HL-60 (cell line): ENCODE measurements around the gene BCL10.

Experiments
- DNase-seq, 2 experiments: peaks; one replicate each; pipeline ENCODE4 v3.0.0-alpha.2; 2010 to 2020; ENCODE audit warnings: low read depth in 1 of 2, low spot score in 1 of 2
- H3K27ac ChIP-seq: fragments of 250-450 bp; sonication (Bioruptor Pico); replicated peaks from 2 replicates; pipeline ENCODE4 v1.5.1; 2020; ENCODE audit warnings: mild to moderate bottlenecking, moderate library complexity
- H3K27me3 ChIP-seq: fragments of 250-450 bp; sonication (Bioruptor Pico); 2 replicates; pipeline ENCODE4 v1.5.1; 2021; ENCODE audit warnings: mild to moderate bottlenecking, moderate library complexity; ENCODE audit not compliant: insufficient read depth, poor library complexity, severe bottlenecking
- H3K4me3 ChIP-seq: replicated peaks from 2 replicates; pipeline ENCODE4 v1.5.1; 2011; ENCODE audit warnings: mild to moderate bottlenecking, control low read depth, low read length; ENCODE audit not compliant: insufficient read depth
- GABPA ChIP-seq: IDR thresholded peaks from 2 replicates; pipeline ENCODE4 v1.6.1; 2012; ENCODE audit warnings: low read depth
- POLR2AphosphoS5 ChIP-seq: IDR thresholded peaks from 2 replicates; pipeline ENCODE4 v1.6.1; 2012; ENCODE audit warnings: low read depth
- SPI1 ChIP-seq: IDR thresholded peaks from 2 replicates; pipeline ENCODE4 v1.6.1; 2012; ENCODE audit warnings: low read depth, mild to moderate bottlenecking, borderline replicate concordance
- TF ChIP-seq, protein P1 (sequence below): IDR thresholded peaks from one replicate; pipeline ENCODE4 v1.5.1; 2011; ENCODE audit warnings: low read length, control low read depth, inconsistent platforms; ENCODE audit not compliant: insufficient read depth
- TF ChIP-seq, protein P2 (sequence below): IDR thresholded peaks from 2 replicates; pipeline ENCODE4 v1.6.1; 2012; ENCODE audit warnings: low read depth; ENCODE audit not compliant: insufficient replicate concordance

The BCL10 gene

DNA sequence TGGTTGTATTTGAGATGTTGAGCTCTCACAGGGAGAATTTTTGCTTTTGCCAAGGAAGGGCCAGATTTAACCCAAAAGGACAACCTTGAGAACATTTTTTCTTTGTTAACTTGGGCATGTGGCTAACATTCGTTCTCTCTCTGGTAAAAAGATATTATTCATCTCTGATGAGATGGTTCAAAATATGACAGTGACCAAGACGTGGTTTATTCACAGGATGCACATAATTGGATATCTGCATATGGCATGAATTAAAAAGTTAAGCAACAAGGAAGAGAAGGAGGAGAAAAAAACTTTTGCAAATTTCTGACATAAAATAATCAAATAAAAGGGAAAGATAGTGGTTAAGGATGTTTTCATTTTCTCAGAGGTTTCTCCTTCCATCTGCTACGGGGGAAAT, 43.1 kb upstream of the BCL10 start:
- Histone ChIP-seq H3K4me3 (no peak overlapping the region), H3K27ac (no peak overlapping the region), H3K27me3 (no peaks in the 10 kb centered on the region)
- no peak for DNase-seq
- TF ChIP-seq, protein P1, sequence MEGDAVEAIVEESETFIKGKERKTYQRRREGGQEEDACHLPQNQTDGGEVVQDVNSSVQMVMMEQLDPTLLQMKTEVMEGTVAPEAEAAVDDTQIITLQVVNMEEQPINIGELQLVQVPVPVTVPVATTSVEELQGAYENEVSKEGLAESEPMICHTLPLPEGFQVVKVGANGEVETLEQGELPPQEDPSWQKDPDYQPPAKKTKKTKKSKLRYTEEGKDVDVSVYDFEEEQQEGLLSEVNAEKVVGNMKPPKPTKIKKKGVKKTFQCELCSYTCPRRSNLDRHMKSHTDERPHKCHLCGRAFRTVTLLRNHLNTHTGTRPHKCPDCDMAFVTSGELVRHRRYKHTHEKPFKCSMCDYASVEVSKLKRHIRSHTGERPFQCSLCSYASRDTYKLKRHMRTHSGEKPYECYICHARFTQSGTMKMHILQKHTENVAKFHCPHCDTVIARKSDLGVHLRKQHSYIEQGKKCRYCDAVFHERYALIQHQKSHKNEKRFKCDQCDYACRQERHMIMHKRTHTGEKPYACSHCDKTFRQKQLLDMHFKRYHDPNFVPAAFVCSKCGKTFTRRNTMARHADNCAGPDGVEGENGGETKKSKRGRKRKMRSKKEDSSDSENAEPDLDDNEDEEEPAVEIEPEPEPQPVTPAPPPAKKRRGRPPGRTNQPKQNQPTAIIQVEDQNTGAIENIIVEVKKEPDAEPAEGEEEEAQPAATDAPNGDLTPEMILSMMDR = no peak
- no peak for TF ChIP-seq SPI1
- no peak for TF ChIP-seq GABPA
- TF ChIP-seq, protein P2, sequence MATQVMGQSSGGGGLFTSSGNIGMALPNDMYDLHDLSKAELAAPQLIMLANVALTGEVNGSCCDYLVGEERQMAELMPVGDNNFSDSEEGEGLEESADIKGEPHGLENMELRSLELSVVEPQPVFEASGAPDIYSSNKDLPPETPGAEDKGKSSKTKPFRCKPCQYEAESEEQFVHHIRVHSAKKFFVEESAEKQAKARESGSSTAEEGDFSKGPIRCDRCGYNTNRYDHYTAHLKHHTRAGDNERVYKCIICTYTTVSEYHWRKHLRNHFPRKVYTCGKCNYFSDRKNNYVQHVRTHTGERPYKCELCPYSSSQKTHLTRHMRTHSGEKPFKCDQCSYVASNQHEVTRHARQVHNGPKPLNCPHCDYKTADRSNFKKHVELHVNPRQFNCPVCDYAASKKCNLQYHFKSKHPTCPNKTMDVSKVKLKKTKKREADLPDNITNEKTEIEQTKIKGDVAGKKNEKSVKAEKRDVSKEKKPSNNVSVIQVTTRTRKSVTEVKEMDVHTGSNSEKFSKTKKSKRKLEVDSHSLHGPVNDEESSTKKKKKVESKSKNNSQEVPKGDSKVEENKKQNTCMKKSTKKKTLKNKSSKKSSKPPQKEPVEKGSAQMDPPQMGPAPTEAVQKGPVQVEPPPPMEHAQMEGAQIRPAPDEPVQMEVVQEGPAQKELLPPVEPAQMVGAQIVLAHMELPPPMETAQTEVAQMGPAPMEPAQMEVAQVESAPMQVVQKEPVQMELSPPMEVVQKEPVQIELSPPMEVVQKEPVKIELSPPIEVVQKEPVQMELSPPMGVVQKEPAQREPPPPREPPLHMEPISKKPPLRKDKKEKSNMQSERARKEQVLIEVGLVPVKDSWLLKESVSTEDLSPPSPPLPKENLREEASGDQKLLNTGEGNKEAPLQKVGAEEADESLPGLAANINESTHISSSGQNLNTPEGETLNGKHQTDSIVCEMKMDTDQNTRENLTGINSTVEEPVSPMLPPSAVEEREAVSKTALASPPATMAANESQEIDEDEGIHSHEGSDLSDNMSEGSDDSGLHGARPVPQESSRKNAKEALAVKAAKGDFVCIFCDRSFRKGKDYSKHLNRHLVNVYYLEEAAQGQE = no peak
- TF ChIP-seq POLR2AphosphoS5 = no peak

DNA sequence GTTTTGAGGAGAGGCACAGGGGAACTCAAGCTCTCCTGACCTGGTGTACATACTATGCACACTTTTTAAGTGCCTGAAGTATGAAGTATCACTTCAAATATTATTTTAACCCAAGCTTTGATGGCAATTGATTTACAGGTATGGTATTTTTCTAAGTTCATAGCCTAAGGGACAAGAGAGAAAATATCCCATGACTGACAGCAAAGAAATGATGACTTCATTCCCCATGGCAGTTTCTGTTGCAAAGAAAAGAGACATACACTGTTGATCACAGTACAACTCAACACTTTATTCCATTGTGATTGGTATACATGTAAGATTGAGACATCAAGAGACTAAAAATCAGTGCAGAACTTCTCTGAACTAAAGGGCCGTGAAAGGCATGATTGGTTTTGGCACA, 41.8 kb upstream of the BCL10 start:
- H3K27ac ChIP-seq = no peak overlapping the region
- no peak overlapping the region for H3K4me3 ChIP-seq
- H3K27me3 ChIP-seq = no peaks in the 10 kb centered on the region
- TF ChIP-seq, protein P1 = no peak
- no peak for TF ChIP-seq GABPA
- no peak for TF ChIP-seq POLR2AphosphoS5
- TF ChIP-seq, protein P2 = no peak
- DNase-seq = no peak

DNA sequence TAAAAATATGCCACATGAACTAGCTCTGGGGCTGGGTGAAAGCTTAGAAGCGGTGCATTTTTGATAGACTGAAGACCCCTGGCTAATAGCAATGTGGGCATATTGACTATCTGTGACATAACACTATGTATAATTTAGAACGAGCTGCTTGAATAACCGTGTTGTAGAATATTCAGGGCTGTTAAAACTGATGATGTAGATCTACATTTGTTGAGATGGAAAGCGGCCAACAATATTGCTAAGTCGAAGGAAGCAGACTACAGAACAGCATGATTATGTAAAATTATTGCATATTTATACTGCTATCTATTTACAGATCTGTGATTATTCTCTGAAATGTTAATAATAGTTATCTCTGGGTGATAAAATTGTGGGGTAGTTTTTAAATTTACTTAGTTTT, 41.1 kb upstream of the BCL10 start:
- no peak for DNase-seq
- H3K4me3 ChIP-seq = no peak overlapping the region
- H3K27ac ChIP-seq = no peak overlapping the region
- H3K27me3 ChIP-seq = no peaks in the 10 kb centered on the region
- TF ChIP-seq GABPA = no peak

DNA sequence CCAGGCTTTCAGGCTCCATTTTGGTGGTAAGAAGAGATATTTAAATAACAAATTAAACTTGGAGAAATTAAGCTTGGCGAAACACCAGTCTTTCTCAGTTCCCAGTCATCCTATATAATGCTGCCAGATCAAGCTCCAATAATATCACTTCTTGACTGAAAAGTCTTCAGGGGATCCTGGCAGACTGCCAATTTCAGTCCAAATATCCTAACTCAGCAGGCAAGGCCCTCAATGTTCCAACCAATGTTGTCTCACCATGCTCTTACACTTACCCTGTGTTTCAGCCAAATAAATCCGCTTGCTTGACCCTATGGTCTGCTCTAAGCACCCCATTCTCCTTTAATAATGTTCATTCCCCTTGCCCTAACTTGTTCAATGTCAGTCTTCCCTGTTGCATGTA, 39.9 kb upstream of the BCL10 start:
- Histone ChIP-seq H3K27ac (no peak overlapping the region), H3K27me3 (no peaks in the 10 kb centered on the region)

More for the DNA sequence above, 39.9 kb upstream of the BCL10 start:
- no peak overlapping the region for H3K4me3 ChIP-seq
- no peak for DNase-seq
- TF ChIP-seq, protein P2 = no peak
- TF ChIP-seq GABPA (no peak), SPI1 (no peak), POLR2AphosphoS5 (no peak)
- TF ChIP-seq, protein P1 = no peak
